ENCODE results near the gene IFIH1. TPM values are rescaled to one million over a fixed set of nuclear protein-coding genes. Genes with fewer than 3 reads are reported as not detected.

The IFIH1 gene
- total RNA-seq (2014; rRNA removed; shearing (Covaris generic); ENCODE audit: low replicate concordance): 2.6 and 8.5 TPM in 2 replicates

DNA sequence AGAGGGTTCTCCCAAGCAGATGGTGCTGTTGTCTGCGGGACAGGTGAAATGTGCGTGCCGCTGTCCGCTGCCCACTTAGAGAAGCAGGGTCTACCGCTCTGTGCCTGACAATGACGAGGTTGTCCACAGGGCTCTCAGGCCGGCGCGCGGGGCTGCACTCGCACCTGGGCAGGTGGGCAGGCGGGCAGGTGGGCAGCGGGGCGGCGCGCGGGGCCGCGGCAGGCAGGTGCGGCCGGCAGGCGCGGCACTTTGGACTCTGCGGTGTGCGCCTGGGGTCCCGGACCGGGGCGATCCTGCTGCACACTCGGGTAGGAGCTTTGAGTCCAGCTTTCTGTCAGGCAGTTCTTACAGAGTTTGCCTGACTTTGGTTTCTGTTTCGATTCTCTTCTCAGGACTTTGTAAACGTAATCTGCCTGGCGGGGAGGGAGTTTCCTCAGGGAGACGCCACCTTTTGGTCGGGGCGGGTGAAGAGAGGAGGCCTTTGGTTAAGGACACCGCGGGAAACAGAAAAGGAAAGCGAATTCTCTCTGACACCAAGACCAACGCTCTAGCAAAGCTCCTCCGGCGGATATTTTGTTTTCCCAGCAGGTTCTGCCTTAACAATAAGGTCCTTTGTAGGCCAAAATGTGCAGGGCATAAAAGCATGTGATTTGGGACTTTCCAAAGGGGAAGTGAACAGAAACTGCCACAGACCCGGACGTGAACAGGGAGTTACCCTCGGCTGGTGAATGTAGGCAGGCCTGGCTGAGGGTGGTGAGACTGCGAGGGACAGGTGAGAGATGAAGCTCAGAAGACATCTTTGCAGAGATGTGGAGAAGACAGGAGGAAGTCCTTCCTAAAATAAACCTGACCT lies at the start of gene IFIH1:
Gene IFIH1, minus strand, starts transcription at position 357 of the 853 bp plus-strand sequence. CDS start 377 bp downstream, outside the sequence.
- DNase-seq (ENCODE audit: low read depth): peak; percentile 89
- in situ Hi-C loops (cut with HindIII; ENCODE audit: low pct_unique_long_range_greater_than_20kb, low sequenced_read_pairs): no loop called here

DNA sequence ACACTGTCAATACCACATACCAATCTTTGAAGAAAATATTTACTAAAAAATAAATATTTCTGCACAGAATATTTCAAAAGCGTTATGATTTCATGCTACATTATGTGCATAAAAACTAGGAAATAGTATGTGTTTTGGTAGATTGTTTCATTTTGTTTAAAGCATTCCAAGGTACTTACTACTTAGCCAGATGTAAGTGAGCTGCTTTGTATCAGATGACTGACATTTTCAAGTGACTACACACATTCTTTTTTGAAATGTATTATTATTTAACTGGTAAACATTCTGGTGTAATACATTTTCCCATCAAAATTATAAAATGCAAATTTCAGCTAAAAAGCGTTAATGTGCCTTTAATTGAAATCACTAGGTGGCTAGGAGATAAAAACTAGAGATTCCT lies 46.9 kb upstream of the IFIH1 start:
- no peak for DNase-seq (ENCODE audit: low read depth)
- in situ Hi-C loops (cut with HindIII; ENCODE audit: low pct_unique_long_range_greater_than_20kb, low sequenced_read_pairs): no loop called here

DNA sequence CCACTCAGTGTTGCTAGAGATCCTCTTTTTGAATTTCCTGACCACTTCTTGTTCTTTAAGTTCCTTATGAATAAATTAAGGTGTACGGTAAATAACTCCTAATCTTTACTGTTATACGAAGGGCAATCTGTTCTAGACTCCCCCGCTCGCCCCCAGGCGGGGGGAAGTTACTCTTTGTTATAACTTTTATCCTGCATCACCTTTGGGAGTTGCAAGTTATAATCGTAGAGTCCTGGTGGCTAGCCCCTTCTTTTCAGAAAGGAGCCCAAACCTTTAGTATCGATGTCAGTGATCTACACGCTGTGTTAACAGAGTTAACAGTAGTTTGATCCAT lies 26.1 kb upstream of the IFIH1 start:
- in situ Hi-C loops (cut with HindIII; ENCODE audit: low pct_unique_long_range_greater_than_20kb, low sequenced_read_pairs): no loop called here
- DNase-seq (ENCODE audit: low read depth): no peak

DNA sequence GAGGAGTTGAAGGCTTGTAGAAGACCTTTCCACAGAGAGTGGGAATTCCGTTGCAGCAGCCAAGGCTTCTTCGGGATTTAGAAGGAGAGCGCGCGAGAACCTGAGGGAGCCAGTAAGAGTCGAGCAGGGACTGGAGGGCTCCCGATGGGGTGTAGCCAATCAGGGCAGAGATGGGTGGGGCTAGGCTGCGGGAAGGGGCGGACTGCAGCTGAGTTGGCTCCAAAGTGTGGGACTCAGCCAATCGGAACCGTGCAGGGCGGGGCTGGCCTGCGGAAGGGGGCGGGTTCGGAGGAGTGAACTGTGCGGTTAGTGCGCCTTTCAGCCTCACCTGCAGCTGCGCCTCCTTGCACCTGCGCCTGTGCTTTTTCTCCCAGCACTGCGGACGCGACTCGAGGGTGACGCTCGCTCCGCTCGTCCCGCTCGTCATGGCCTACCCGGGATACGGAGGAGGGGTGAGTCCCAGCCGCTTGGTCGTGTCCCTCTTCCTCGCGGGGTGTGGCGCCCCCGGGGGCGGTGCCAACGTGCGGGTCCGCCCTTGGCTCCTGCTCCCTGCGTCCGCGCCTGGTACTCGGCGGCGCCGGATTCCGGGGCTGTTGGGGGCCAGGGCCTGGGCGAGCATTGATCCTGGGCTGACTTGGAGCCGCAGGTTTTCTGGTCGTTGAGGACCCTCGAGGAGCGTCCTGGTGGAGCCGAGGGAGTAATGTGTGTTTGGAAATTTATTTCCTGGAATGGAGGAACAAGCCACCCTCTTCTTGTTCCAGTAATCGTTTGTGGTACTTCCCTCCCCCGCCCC lies 25.5 kb upstream of the IFIH1 start, which contains the start of gene GCA:
Gene GCA, plus strand, starts transcription at position 309 of the 793 bp plus-strand sequence. Its CDS starts 117 bp downstream, at position 426.
- in situ Hi-C loops (cut with HindIII; ENCODE audit: low pct_unique_long_range_greater_than_20kb, low sequenced_read_pairs): no loop called here
- peak; percentile 97 for DNase-seq (ENCODE audit: low read depth)

DNA sequence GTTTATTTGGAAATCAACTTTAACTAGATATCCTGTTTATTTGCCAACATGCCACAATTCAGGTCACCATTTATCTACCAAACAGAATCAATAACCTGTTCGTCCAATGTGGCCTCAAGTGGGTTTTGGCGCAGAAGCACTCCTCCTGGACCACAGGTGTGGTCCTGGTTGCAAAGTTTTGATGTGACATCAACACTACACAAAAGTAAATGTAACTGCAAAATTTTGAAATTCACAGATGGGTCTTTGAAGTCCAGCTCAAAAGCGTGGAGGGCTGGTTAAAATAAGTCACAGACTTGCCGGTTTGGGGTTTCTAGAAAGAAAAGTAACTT lies 25.0 kb upstream of the IFIH1 start:
- DNase-seq (ENCODE audit: low read depth): no peak
- in situ Hi-C loops (cut with HindIII; ENCODE audit: low pct_unique_long_range_greater_than_20kb, low sequenced_read_pairs): no loop called here

DNA sequence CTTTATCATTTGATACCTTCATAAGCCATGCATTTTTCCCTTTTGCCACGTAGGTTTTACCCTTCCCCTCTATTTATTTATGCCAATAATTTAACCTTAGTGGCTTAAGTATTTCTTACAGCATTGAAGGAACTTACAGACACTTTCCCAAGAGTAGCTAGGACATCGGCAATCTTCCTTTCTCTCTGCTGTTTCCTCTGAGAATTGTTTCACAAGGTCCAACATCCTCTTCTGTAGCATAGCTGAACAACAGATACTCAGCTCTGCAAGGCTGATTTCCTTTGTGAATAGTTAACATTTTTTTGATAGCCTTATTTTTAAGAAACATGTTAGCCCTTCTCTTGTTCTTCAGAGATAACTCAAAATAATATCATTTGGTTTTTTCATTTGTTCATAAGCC lies 24.4 kb upstream of the IFIH1 start:
- in situ Hi-C loops (cut with HindIII; ENCODE audit: low pct_unique_long_range_greater_than_20kb, low sequenced_read_pairs): no loop called here
- DNase-seq (ENCODE audit: low read depth): no peak

DNA sequence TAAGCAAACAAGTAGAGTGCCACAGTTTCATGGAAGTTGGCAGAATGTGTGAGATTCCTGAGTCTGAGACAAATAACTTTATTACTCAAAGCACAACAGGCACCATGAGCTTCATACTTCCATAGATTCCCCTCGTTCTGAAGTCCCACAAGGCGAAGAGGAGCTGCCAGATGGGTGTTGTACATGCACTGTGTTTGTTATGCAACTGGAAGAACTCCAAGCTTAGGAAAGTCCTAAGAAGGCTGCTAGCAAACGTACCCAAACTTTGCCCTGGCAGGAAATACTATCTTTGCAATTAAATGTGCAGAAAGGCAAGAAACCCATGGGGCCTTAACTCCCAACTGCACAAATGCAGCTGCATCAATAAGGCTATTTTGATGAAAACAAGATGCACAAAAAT lies 23.8 kb upstream of the IFIH1 start:
- no peak for DNase-seq (ENCODE audit: low read depth)
- in situ Hi-C loops (cut with HindIII; ENCODE audit: low pct_unique_long_range_greater_than_20kb, low sequenced_read_pairs): no loop called here

DNA sequence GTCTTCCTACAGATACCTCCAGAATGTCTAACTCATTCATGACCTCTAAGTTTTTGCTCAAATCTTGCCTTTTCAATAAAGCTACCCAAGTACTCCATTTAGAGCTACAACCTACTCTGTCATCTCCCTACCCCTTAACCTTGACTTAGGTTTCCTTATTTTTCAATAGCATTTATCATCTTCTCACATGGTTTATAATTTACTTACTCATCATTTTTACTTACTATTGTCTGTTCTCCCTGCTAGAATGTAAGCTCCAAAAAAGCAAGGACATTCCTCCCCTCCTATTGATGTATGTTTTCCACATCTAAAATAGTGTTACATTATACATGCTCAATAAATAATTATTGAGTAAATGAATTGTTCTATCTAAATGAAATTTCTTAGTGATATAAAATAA lies 22.3 kb upstream of the IFIH1 start:
- no peak for DNase-seq (ENCODE audit: low read depth)
- in situ Hi-C loops (cut with HindIII; ENCODE audit: low pct_unique_long_range_greater_than_20kb, low sequenced_read_pairs): no loop called here

DNA sequence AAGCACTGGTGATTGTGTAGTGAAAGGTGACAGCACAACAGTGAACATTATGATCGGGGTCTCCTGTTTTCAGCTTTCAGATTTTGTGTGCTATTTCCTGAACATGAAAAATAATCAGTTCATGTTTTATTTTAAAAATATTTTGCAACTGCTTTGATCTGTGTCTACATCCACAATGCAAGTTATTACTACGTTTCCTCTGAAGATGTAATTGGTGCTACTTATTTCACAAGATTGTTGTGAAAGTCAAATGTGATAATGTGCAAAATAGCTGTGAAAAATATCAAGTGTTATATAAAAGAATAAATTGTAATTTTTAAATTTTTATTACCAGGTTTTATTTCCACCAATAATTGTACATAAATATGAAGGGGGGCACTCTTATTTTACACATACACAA lies 19.4 kb upstream of the IFIH1 start:
- DNase-seq (ENCODE audit: low read depth): no peak
- in situ Hi-C loops (cut with HindIII; ENCODE audit: low pct_unique_long_range_greater_than_20kb, low sequenced_read_pairs): no loop called here

DNA sequence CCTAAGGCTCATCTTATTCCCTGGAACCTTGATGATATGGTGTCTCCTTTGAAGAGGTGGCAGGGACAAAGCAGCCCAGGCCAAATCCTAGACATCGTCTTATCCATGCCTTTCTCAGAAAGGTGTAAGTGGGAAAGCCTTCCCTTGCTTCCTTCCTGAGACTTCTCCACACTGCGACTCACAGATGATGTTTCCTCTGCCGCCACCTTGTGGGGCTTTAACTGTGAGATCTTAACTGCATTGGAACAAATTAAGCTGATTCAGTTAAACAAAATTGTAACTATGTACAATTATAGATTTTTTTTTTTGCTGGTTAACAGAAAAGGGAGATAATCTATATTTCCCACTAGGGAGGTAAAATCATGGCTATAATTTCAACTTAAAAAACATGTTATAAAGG lies 15.5 kb upstream of the IFIH1 start:
- in situ Hi-C loops (cut with HindIII; ENCODE audit: low pct_unique_long_range_greater_than_20kb, low sequenced_read_pairs): no loop called here
- DNase-seq (ENCODE audit: low read depth): peak; percentile 26

DNA sequence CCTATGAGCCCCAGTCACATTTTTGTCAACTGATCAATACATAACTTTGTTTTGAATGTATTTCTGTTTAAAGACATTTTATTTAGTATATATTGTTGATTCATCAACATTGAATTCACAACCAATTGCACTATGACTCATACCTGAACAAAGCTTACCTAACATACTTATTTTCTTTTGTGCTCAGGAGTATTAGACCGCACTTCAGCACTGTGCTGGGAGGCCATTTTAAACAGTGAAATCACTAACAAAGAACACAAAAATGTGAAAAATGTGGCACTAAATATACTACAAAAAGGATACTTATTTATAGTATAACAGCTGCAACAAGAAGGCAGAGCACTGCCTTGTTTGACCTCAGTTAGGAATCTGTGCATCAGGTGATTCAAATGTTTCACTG lies 12.4 kb upstream of the IFIH1 start:
- in situ Hi-C loops (cut with HindIII; ENCODE audit: low pct_unique_long_range_greater_than_20kb, low sequenced_read_pairs): no loop called here
- no peak for DNase-seq (ENCODE audit: low read depth)

DNA sequence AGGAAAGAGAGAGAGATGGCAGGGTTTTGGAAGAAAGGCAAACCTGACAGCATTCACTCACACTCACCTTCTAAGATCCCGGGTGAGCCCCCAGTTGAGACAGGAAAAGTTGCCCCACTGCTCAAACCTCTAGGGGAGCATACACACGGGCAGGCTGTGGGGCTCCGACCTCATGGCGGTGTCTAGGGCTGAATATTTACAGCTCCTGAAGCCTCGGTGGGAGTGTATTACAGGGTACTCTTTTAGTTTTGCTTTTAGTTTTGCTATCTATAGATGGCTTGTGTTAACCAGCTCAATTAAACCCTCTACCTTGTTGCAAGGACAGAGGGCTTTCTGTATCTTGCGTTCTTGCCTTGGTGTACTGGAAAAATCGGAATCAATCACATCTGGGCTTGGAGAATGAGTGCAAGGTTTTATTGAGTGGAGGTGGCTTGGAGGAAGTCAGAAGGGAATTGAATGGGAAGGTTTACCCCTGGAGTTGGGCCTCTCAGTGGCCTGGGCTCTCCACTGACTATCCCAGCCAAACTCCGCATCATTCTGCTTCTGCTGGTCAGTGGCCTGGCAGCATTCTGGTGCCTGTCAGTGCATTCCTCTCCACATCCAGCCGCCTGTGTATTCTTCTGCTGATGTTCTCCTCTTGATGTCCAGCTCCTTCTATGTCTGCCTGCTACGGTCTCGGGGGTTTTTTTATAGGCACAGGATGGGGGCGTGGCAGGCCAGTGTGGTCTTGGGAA lies 10.1 kb upstream of the IFIH1 start:
- DNase-seq (ENCODE audit: low read depth): no peak
- in situ Hi-C loops (cut with HindIII; ENCODE audit: low pct_unique_long_range_greater_than_20kb, low sequenced_read_pairs): no loop called here

DNA sequence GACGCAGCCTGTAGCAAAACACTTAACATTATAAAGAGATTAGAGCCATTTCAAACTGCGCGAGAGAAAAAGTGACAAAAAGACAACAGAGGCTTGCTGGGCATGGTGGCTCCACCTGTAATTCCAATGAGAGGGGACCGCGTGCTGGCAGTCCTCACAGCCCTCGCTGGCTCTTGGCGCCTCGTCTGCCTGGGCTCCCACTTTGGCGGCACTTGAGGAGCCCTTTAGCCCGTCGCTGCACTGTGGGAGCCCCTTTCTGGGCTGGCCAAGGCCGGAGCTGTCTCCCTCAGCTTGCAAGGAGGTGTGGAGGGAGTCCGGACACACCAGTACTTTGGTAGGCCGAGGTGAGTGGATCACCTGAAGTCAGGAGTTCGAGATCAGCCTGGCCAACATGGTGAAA lies 9.3 kb upstream of the IFIH1 start:
- in situ Hi-C loops (cut with HindIII; ENCODE audit: low pct_unique_long_range_greater_than_20kb, low sequenced_read_pairs): no loop called here

DNA sequence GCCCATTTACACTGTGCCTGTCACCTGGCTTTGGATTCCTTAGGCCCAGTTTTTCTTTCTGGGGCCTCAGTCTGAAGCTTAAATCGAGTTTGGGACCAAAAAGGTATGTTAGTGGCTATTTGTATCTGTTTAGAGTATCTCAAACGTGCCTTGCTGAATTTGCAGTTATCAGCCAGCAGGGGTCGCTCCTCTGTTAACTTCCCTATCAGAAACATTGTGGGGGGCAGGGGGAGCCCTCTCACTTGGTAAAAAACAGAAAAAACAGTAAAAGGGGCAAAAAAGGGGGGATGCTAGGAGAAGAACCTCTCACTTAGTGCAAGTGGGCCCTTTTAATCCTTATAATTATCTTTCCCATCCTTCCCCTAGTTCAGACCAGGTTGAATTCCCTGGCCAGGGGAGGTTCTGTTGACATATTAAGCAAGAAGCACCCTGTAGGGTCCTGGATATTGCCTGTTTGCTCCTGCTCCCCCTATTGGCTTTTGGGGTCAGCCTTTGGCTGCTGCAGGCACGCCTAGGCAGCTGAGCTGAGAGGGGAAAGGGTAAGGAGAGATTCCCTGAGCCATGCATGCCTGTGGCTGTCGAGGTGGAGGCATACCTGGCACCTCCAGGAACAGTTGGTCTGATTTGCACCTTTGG lies 8.8 kb upstream of the IFIH1 start:
- in situ Hi-C loops (cut with HindIII; ENCODE audit: low pct_unique_long_range_greater_than_20kb, low sequenced_read_pairs): no loop called here
- DNase-seq (ENCODE audit: low read depth): no peak

More for the DNA sequence above, 9.3 kb upstream of the IFIH1 start:
- no peak for DNase-seq (ENCODE audit: low read depth)

DNA sequence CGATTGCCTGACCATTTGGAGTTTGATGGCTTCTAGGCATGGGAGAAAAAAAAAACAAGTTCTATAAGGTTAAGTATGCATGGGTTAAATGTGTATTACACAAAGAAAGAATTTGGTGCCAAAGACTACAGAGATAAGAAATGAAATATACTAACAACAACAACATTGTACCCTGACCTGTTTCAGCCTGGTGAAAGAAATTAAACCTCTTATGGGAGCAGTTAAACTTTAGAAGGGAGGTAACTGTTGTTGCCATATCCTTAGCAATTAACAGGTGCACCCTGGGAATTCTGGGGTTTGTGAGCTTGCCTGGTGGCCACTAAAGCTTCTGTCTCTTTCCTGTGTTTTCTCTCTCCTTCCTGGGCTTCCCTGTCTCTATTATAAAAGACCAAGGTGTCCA lies 6.5 kb upstream of the IFIH1 start:
- no peak for DNase-seq (ENCODE audit: low read depth)
- in situ Hi-C loops (cut with HindIII; ENCODE audit: low pct_unique_long_range_greater_than_20kb, low sequenced_read_pairs): no loop called here

DNA sequence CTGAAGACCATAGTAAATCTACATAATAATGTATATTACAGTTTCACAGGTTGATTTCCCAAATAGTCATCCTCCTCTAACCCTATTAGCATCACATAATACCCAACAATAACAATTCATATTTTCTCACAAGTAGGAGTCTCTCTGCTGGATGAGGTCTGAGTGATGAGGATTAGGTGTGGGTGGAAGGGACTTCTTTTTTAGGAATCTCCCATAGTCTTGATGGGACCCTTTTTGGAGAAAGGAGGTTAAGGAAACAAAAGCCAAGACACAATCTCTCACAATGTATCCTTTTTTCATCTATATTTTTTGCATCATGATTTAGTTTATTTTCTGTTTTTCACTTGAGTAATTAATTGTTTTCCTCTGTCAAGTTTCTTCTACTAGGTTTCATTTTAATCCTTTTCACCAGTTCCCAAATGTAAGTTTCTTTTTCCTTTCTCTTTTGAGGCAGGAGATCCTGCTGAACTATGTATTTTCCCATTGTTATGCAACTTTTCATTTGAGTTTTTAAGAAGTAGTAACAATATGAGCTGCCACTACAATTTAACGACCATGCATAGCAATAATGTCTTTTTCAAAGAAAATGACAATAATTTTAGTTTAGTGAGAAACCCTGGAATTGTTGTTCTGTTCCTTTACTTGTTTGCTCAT lies 2.5 kb upstream of the IFIH1 start:
- in situ Hi-C loops (cut with HindIII; ENCODE audit: low pct_unique_long_range_greater_than_20kb, low sequenced_read_pairs): no loop called here
- no peak for DNase-seq (ENCODE audit: low read depth)

DNA sequence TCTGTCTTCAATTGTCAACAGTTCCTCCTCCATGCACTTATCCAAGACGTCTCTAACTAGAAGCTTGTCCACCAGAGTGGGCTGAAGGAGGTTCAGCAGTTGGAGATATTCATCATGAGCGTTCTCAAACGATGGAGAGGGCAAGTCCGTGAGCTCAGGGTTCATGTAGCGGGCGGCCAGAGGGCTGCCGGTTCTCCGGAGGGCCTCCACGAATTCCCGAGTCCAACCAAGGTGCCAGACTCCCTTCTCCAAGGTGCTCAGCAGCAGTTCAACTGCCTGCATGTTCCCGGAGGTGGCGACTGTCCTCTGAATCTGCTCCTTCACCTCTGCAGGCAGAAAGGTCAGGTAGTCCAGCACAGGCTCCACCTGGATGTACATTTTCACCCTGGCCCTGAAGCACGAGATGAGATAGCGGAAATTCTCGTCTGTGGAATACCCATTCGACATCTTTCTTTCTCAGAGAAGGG lies 590 bp downstream of the IFIH1 start:
- DNase-seq (ENCODE audit: low read depth): peak; percentile 59
- in situ Hi-C loops (cut with HindIII; ENCODE audit: low pct_unique_long_range_greater_than_20kb, low sequenced_read_pairs): no loop called here
